HG03460 (cell line): ENCODE measurements around the gene RSPH3.

ENCODE experiments used
- ATAC-seq: cut with Tn5 transposase; IDR thresholded peaks from one replicate; pipeline ENCODE4 v1.9.1; 2021; ENCODE audit not compliant: unreplicated experiment

The RSPH3 gene

DNA sequence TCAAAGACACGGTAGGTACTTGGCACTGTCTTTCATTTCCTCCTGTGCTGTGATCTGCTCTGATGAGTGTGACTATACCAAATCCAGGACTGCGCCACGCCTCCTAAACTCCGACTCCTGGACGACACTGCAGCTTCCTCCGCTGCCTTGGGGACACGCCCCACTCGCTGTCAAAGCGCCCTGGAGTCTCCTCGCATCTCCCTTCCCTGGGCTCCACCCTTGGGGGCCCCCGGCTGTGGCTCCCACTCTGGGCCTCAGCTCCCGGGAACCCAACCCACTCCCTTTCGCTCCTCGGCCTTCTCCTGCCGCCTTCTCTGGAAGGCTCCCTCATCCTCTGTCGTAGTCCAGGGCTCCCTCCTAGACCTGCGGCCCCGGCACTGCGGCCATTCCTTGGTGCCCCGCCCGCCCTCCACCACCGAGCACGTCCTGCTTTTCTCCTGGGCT is 61.2 kb downstream of the RSPH3 start:
- no peak for ATAC-seq

DNA sequence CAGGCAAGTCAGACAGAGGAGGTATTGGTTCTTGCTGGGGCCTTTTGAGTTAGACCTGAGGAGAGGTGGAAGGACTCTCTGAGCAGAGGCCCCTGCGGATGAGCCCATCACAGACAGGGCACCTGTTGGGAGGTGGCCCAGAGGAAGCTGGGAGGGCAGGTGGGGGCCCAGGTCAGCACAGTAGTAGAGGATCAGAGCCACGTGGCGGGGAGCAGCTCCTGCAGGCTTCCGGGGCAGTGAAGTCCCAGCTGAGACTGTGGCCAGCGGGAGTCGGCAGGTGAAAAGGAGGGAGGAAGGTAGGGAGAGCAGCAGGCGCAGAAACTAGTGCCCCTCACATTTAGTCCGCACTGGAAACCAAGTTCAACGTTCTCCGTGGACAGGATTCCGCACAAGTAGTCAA is 61.8 kb downstream of the RSPH3 start:
- no peak for ATAC-seq

DNA sequence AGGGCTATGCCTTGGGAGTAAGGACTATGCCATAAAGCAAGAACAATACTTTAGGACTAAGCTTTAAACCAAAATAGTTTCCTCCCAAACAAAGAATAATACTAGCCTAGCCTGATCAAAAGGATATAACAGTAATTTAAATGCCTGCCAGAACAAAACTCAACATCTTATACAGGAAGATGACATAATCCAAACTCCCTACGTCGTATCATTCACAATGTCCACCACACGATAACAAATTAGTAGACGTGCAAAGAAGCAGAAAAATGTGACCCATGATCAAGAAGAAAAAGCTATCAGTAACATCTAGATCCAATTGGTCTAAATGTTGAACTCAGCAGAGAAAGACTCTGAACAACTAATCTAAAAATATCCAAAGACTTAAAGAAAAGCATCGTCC is 65.8 kb downstream of the RSPH3 start:
- no peak for ATAC-seq

DNA sequence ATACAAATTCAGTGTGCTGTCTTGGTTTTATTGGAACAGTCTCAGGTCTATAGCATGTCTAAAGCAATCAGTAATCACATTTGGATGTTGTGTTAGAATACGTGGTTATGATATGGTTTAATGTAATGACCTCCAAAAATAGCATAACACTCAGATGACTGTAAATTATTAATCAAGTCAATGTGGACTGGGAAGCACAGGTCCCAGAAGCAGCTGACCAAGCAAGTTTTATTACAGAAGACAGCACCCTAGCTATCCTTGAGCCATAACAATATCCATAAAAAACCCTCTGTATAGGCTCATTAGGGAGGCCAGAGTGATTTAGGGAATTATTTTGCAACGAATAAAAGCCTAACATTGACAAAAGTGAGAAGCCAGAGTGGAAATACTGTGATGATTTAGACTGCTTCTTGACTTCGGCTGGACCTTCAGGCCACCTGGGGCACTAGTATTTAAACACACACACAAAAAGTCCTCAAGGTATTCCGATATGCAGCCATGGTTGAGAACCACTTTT is 66.9 kb downstream of the RSPH3 start:
- no peak for ATAC-seq

DNA sequence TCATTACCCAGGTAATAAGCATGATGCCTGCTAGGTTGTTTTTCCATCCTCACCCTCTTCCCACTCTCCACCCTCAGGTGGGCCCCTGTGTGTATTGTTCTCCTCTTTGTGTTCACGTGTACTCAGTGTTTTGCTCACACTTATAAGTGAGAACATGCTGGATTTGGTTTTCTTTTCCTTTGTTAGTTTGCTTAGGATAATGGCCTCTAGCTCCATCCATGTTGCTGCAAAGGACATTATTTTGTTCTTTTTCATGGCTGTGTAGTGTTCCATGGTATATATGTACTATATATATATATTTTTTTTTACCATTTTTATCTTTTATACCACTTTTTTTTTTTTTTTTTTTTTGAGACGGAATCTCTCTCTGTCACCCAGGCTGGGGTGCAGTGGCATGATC is 71.9 kb downstream of the RSPH3 start:
- ATAC-seq: no peak

DNA sequence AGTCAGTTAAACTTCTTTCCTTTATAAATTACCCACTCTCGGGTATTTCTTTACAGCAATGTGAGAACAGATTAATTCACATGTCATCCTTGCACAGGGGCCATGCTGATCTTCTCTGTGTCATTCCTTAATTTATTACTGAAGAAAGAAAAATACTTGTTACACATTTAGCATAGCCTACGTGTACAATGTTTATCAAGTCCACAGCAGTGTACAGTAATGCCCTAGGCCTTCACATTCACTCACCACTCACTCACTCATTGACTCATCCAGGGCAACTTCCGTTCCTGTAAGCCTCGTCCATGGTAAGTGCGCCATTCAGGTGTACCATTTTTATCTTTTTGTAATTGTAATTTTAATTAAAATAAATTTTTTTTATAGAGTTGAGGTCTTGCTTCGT is 73.6 kb downstream of the RSPH3 start:
- ATAC-seq: no peak

DNA sequence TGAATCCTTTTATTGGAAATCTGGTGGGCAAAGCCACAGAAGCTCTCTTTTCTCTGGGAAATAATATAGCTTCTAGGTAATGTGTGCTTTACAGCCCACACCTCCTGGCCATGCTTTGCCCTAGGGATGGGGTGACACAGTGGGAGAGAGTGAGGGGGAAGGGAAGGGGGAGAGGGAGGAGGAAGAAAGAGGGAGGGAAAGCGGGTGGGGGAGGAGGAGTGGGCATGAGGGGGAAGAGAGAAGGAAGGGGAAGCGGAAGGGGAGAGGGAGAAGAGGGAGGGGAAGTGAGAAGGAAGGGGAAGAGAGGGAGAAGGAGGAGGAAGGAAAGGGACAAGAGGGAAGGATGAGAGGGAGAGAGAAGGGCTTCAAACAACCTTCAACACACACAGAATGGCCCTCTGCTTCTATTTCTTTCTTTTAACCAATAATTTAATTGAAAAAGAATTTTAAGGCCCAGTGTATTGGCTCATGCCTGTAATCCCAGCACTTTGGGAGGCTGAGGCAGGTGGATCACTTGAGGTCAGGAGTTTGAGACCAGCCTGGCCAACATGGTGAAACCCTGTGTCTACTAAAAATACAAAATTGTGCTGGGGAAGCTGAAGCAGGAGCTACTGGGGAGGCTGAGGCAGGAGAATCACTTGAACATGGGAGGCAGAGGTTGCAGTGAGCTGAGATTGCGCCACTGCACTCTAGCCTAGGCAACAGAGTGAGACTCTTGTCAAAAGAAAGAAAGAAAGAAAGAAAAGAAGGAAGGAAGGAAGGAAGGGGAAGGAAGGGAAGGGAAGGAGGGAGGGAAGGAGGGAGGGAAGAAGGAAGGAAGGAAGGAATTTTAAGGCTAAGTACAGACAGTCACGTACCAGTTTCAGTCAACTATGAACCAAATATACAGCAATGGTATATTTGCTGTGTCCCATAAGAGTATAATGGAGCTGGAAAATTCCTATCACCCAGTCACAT is 75.2 kb downstream of the RSPH3 start:
- ATAC-seq: no peak

DNA sequence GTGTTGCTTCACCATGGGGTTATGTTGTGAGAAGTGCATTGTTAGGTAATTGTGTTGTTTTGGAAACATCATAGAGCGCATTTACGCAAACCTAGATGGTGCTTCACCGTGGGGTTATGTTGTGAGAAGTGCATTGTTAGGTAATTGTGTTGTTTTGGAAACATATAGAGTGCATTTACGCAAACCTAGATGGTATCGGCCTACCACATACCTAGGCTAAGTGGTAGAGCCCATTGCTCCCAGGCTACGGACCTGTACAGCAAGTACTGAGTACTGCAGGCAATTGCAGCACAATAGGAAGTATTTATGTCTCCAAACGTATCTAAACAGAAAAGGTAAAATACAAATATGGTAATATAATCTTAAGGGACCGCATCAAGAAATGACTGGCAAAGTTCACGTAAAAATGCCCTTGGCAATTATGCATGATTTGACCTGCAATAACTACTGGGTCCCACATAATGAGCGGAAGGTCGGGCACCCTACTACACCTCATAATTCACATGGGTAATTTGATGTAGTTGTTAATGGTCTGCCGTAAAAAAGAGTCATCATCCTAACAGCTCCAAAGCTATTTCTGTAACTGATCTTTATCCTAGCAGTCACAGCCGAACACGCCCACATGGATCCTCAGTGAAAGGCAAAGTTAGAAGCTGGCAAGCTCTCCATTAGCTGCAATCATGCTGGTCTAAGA is 76.0 kb downstream of the RSPH3 start:
- no peak for ATAC-seq
